HT1080 (cell line): ENCODE results near the gene COL13A1. TPM values are rescaled to one million over a fixed set of nuclear protein-coding genes. Genes with fewer than 3 reads are reported as not detected.

ENCODE experiments used
- DNase-seq: peaks from one replicate; pipeline ENCODE4 v3.0.0-alpha.2; 2015; ENCODE audit warnings: low read depth
- total RNA-seq: library from RNA; depleted of rRNA; stranded (reverse); fragments of >200 nt; shearing (Covaris generic); gene quantifications from 2 replicates; pipeline ENCODE4 v1.2.3, GENCODE V29; 2014

The COL13A1 gene
- total RNA-seq, 1 experiment from 2014 or later: 114 TPM

DNA sequence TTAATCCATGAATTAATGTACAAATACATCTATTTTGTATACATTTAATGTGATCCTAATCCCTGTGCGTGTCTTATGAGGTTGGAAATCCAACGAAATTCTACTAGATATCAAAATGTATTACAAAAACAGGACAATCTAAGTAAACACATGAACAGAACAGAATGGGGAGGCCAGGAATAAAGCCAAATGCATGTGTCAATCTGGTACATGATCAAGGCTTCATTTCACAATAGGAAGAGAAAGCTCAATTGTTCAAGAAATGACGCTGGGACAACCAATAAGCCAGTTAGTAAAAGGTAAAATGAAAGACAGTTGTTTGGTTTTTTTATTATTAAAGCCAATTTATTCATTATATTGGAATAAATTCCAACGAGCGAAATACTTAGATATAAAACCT, 83.0 kb downstream of the COL13A1 start:
- no peak for DNase-seq

DNA sequence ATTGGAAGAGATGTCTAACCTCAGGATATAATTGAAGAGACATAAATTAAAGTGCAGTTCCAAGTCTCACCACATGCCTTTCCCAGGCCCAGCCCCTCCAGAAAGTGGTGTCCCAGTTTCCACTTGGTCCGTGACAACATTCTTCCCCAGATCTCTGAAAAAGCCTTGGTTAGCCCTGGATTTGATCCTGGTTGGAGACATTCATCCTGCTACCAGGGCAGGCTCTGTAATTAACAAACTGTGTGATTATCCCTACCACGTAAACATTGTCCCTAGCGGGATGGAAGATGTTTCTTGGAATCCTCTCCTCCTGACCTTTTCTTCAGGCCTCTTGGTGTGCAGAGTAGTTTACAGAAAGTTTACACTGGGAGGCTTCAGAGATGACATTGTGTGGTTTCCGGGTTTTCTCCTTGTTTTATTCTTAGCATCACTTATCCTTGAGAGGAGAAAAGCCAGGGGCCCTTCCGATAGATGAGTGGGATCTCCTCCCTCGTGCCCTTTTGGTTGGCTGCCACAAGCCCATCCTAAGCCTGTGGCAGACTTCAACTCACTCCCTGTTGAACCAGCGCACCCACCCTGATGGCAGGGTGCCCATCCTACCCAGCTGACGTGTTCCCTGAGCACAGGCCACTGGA, 83.8 kb downstream of the COL13A1 start:
- no peak for DNase-seq

DNA sequence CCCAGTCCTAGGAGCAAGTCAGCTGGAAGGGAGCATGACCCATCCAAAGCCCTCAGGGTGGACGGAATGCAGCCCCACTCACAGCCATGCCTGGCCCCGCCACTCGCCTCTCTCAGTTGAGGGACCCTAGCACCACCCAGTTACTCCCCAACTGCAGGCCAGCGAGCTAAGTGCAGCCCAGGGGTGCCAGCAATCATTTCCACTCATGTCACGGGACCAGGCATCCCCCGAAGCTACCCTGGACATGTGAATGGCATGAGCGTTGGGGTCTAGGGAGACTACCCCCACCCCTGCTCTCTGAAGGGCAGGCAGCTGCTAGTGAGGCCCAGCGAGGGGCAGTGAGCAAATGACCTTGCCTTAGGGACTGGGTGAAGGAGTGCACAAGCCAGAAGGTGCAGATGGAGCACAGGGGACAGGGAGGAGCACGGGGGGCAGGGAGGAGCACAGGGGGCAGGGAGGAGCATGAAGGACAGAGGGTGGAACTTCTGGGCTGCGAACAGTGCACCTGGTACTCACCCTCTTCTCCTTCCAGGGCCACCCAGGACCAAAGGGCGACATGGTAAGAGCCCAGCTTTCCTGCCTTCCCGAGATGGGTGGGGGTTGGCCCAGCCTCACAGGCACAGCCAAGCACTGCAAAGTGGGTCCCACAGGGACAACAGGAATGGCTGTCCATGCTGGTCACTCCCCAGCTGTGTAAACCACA, 87.3 kb downstream of the COL13A1 start:
- no peak for DNase-seq

DNA sequence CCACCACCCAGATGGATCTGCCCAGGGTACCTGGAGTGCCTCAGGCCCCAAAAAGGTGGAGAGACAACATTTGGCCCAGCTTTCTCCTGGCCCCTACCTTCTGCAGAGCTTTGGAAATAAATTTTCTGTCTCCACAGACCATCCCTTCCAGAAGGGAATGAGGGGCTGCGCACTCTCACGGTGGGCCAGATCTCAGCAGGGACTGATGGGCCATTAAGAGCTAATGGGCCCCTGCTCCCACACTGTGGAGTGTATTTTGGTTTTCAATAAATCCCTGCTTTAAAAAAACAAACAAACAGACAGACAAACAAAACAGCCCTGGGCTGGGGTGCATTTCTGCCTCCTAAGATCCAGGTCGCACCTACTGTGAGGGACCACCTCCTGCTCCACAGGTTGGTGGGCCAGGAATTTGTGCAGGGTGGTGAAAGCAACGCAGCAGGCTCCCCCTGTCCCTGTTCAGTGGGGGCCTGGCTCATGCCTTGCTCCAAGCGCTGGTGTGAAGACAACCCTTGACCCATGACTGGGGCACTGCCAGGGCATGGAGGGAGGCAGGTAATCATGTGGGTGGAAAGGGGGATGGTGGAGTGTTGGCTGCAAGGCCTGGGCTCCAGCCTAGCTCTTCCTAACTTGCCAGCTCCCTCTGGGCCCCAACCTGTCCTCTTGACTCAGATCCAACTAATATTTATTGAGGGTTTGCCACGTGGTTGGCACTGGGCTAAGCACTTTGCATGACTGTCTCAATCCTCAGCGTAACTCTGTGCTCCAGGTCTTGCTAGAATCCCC, 88.5 kb downstream of the COL13A1 start:
- no peak for DNase-seq

DNA sequence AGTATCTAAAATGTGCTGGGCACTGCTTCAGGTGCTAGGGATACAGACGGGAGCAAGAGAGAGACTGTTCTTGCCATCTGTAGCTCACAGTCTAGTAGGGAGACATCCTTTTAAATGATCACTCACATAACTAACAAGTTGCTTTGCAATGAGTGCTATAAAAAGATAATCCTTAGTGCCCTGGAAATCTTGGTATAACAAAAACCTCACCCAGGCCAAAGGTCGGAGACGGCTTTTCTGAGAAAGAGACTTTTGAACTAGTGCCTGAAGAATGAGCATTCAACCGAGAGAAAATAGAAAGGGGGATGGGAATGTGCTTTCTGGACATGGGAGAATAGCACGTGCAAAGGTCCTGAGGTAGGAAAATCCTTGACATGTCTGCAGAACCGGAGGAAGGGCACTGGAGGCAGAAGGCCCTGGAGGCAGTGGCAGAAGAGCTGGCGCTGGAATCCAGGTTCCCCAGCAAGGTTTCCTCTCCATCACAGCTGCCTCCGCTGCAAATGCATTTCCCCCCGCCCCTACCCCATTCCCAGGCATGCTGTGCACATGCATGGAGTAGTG, 89.4 kb downstream of the COL13A1 start:
- DNase-seq: no peak

DNA sequence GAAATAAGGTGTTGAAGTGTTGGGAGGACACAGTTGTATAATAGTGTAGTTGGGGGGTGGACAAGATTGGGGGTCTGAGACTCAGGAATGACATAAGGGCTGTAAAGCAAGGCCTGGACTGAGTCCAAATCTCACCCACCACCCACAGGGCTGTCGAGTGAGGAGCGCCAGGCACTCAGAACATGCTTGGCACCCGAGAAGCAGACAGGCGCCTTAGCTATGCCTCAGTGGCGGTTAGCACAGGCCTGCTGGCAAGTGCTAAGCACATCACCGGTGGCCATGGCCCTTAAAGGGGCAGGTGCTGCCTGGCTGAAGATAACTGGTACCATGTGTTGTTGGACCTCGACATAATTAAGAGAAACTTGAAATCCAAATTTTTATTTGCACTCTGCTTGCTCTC, 90.7 kb downstream of the COL13A1 start:
- no peak for DNase-seq

DNA sequence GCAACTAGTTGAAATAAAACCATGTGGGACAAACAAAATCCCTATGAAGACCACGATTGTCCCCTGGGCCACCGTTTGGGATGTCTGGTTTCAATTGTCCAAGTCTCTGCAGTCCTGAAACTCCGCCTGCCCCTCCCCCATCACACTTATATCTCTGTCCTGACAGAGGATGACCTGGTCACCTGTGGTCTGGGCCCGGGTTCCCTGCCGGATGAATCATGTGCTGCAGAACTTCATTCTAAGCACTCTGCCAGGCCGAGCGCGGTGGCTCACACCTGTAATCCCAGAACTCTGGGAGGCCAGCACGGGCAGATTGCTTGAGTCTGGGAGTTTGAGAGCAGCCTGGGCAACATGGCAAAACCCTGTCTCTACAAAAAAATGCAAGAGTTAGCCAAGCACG, 91.1 kb downstream of the COL13A1 start:
- DNase-seq: no peak

DNA sequence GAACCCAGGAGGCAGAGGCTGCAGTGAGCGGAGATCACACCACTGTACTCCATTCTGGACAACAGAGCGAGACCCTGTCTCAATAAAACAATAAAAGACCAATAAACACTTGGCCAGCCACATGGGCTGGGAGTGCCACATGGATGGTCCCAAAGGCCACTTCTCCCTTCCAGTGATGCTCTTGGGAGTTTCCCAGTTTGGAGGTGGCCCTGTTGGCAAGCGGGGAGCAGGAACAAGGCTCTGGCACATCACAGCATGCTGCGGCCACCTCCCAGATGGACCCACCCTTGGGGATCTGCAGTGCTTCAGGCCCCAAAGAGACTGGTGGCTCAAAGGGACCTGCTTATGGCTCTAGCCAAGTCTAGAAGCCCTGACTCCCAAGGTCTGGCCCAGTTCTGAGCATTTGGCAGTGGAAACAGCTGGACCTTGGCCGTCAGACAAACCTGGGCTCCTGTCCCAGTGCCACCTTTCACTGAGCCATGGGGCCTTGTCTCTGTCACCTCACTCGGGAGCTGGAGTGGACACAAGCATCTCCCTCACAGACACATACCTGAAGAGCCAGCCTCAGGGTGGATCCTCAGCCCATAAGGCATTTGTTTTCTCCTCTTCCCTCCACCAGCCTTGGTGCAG, 91.7 kb downstream of the COL13A1 start:
- no peak for DNase-seq

DNA sequence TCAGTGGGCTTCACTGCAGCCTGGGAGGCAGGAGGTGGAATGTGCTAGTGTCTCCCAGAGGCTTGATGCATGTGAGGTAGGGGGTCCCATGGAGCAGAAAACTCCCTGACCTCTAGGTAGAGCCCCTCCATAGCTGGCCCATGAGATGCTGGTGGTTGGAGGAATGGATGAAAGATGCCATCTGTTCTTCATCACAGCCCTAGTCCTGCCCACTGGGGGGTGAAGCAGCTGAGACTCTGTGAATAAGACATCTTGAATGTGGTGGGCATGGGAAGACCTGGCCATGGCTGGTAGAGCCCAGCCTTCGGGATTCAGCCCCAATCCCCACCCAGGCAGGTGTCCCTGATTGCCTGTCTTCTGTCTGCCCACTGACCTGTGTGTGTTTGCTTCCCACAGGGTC, 92.5 kb downstream of the COL13A1 start:
- no peak for DNase-seq

DNA sequence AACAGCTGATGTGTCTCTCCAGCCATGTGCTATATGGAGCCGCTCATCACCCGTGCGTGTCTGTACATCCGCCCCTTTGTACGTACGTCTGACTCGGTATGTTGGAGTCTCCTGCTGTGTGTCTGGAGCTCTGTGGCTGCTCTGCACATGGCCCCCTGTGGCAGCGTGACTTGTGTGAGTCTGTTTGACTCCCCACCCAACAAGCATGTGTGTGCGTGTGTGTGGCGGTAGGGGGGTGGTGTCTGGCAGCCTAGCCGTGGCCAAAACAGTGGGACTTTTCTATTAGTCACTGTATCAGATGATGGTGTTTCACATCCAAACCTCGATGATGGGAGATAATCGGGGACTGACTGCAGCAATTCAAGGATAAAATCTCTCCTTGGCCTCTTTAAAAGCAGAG, 94.1 kb downstream of the COL13A1 start:
- no peak for DNase-seq

DNA sequence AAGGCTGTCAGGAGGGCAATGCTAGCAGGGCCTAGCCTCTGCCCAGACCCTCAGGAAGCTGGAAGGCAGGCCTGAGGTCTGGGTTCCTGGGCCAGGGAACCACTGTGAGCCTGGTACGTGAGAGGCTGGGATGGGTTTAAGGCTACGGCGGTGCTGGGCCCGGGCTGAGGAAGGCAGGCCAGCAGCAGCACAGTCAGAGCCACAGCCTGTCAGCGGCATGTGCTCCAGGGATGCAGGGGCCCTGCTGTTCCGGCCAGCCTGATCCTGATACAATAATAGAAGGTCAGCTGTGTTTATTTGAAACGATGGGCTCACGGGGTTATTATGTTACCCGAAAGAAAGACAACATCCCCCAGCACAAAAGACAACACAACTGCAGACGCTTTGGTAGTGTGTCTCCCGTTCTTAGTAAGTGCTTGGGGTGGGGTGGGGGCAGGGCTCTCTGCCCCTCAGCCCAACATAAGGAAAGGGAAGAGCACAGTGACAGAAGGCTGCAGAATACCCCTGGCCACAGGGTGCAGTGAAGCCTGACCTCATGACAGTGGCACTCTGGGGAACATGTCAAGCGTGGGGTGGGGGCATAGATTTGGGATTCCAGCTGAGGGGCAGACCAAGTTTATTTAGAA, 95.0 kb downstream of the COL13A1 start:
- no peak for DNase-seq

DNA sequence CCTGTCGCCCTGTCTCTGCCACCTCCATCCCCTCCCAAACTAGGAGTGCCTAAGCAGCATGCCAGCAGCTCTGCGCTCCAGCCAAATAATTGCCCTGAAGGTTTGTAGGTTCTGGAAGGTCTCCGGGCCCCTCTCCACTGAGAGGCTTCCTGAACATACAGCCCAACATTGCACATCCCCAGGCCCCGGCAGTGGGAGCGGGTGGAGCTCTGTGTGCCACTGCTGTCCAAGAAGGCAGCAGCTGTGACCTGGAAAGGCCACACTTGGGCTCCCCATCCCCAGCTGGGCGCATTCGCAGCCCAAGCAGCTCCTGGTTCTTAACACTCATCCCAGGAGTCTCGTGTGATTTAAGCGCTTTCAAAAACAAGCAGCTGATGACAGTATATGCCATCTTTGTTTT, 95.7 kb downstream of the COL13A1 start:
- no peak for DNase-seq

DNA sequence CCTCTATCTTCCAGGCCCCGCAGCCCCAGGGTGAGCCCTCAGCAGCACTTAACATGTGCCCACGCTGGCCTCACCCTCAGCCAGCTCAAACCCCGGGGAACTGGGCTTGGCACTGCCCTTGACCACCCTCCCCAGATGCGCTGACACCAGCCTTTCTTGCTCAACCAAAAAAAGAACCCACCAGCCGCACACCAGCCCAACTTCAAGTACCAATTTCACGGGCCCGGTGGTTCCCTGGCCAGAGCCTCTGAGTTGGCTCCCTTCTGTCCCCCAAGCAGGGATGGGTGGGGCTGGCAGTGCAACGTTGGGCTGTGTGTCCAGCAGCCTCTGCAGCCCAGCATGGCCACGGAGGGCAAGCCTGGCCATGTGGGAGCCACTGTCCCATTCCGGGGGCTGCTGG, 96.3 kb downstream of the COL13A1 start:
- no peak for DNase-seq

DNA sequence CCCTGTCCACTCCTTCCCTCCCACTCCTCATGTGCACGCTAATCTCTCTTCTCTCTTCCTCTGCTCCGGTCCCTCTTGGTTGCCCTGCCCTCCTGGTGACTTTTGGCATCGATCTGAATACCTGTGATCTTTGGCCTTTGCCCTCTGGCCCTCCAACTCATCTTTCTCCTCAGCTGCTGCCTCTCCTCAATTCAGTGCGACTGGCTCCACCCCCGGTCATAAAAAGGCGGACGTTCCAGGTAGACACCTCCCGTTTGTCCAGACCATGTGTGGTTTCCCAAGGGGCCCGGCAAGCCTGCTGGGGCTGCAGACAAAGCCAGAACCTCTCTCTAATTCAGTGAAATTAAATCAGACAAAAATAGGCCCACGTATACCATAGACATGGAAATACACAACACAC, 96.8 kb downstream of the COL13A1 start:
- DNase-seq: no peak

DNA sequence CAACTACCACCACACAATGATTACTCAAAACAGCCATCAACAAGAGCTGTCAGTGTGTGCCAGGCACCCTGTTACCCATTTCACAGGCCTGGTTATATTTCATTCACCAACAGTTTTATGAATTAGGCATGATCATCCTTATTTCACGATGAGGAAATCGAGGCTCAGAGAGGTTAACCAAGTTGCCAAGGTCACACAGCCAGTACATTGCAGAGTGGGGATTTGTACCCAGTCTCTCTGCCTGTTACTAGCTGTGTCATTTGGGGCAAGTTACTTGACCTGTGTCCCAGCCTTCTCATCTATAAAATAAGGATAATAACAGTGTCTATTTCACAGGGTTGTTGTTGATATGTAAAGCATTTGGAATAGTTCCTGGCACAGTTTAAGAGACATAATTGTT, 97.2 kb downstream of the COL13A1 start:
- DNase-seq: no peak

DNA sequence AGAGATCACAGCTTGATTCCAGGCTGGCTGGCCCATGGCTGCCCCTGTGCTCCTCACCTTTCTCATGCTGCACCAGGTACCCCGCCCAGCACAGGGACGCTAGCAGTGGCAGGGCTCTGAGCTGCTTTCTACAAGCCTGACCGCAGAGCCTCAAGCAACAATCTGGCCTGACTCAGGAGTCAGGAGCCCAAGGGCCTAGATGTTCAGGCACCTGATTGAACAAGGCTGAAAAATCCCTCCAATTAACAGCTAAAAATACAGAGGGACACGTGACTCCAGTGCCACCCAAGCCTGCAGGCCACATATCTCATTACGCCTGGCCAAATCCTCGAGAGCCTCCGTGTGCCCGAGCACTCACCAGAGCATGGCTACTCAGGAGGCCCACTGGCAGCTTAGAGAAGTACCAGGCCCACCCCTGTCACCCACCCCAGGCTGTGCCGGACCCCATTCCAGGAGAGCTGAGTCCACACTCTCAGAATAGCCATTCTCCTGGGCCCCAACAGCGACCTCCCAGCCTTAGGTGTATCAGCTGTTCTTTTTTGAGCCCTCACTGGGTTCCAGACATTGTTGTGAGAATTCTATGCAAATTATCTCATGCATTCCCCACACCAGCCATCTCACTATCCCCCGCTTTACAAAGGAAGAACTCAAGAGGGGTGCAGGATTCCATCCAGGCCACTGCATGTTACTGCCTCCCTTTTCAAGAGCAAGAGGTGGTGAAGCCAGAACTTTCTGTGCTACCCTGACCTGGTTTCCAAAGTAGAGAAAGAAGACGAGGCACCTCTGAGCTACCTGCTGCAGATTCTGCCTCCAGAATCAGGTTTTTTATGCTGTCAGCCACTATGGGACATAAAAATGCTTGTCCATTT, 98.3 kb downstream of the COL13A1 start:
- DNase-seq: no peak

DNA sequence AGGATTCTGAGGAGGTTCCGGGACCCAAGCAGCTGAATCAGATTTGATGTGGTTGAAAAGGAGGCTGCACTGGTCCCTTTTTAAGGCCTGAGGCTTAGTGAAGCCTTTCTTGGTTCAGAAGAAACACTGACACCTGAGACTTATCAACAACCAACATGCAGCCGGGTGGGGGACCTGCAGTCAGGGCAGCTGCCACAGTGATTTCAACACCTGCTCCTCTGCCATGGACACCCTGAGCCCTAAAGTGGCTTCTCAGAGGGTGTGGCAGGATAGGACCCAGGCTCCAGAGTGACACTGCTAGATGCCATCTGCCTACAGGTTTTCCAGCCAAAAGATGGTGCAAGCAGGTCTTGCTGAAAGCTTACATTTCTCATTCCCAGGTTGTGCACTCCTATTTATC, 99.3 kb downstream of the COL13A1 start:
- no peak for DNase-seq

DNA sequence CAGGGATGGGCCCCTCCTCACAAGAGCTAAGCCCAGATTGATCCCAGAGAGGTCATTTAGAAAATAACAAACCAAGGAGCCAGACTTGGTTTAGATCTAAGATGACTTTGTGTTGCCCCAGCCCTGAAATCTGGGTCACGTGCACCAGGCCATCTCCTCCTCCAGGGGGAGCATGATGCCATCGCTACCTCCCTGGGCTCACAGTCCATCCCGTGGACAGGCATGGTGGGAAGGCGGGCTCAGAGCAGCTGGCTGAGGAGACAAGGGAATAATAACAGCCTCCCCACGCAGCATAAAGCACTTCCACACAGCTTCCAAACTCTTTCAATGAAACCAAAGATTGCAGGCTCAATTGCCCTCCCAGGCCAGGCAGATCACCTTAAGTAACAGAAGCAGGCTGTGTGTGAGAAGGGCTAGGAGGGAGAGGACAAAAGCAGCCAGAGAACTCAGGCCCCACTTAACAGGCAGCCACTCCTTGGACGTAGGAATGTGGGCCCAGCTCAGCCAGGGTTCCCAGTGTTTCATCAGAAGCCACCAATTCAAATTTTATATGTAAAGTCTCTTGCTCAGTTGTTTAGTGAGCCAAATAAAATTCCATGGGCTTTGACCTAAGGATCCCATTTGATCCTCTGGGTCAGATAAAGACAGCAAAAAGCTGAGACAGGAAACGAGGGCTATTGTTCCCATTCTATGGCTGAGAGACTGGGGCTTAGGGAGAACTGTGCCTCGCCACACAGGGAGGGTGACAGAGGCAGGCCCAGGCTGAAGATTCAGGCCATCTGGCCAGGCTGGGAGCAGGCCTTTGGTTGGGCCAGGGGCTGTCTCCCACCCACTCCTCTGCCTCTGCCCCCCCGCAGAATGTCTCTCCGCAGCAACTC, 100.2 kb downstream of the COL13A1 start:
- DNase-seq: peak; percentile 48

DNA sequence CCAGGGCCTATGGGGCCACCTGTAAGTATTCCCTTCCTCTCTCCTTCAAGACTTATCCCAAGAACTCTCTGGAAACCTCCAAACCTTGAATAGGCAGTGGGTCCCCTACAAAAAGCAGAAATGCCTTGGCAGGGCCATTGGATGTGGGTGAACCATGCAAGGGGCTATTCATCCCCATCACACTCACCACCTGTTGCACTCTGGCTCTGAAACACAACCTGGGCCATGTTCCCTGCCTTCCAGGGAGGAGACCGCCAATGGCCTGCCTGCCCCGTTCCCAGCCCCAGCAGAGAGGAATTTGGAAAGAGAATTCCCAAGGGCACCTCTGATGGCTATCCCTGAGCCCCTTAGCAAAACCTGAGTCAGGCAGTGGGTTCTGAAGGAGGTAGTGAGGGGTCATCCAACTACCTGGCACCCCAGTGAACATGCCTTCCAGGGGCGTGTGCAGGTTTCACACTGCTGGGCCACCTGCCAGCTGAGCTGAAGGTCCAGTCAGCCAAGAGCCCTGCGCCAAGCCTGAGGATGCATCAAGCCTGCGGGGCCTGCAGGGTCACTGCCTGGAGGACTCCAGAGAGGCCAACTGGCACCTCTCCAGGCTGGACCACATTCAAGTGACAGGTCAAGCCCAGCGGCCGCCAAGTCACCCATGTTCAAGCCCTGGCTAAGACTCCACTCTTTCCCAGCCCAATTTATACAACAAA, 101.3 kb downstream of the COL13A1 start:
- DNase-seq: no peak
